A673 (cell line): ENCODE results near the gene CLEC16A.

Source experiments
- CTCF ChIP-seq: fragments of 300-800, 200-600 bp; sonication (generic); conservative IDR thresholded peaks from 2 replicates; pipeline ENCODE4 v1.5.1; 2017; ENCODE audit warnings: low read depth, mild to moderate bottlenecking, antibody characterized with exemption, low read length, moderate library complexity, mixed read lengths
- EZH2 ChIP-seq: fragments of 200-600 bp; sonication (generic); IDR thresholded peaks from 2 replicates; pipeline ENCODE4 v1.6.1; 2017; ENCODE audit warnings: borderline replicate concordance, low read depth, mild to moderate bottlenecking, mixed read lengths, antibody characterized with exemption, low read length; ENCODE audit not compliant: poor library complexity, severe bottlenecking

- TF ChIP-seq EZH2: no peak
- no peak for TF ChIP-seq CTCF
Measured at GRCh38 chr16:11050944-11051343, 106.6 kb downstream of the CLEC16A start.
